GM19043 (cell line): ENCODE results near the gene DCAF6.
"Not testable (repeated sequence)": the region's sequence is repeated elsewhere in the genome, so short reads cannot be mapped to it uniquely, and the experiment has no call there.

Experiments
- ATAC-seq: cut with Tn5 transposase; IDR thresholded peaks from one replicate; pipeline ENCODE4 v1.9.1; 2021; ENCODE audit warnings: low read depth; ENCODE audit not compliant: unreplicated experiment

Gene DCAF6

GRCh38 chr1:168007691-168008090 is 71.2 kb downstream of the DCAF6 start:
- no peak for ATAC-seq

GRCh38 chr1:168008595-168008994 is 72.1 kb downstream of the DCAF6 start:
- ATAC-seq = no peak

DNA sequence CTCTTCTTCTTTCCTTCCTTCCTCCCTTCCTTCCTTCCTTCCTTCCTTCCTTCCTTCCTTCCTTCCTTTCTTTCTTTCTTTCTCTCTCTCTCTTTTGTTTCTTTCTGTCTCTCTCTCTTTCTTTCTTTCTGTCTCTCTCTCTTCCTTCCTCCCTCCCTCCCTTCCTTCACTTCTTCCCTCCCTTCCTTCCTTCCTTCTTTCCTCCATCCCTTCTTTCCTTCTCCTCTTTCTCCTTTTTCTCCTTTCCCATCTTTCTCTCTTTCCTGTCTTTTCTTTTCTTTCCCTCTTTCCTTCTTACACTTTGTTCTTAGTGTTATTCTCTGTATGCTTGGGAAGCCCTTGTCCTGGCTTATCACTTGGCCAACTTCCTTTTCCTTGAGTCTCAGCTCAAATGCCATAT is 72.8 kb downstream of the DCAF6 start:
- ATAC-seq = no peak

DNA sequence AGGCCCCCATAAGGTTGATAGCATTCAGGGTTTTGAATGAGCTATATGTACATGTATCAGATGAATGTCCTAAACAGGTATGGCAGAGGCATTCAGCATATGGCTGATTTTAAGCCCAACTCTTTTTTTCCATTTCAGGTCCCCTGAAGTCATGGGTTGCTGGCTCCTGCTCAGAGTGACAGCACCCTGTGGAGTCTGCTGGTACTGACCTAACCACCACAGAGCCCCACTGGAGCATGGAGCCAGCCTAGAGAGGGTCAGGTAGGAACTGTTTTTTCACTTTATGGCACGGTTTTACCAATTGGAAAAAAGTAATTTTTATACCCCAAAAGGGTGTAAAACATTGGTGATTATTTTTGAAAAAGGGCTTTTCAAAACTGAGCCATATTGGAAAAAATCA is 82.9 kb downstream of the DCAF6 start:
- ATAC-seq = no peak

- ATAC-seq = no peak
Measured at GRCh38 chr1:168031198-168031597, 94.7 kb downstream of the DCAF6 start.

DNA sequence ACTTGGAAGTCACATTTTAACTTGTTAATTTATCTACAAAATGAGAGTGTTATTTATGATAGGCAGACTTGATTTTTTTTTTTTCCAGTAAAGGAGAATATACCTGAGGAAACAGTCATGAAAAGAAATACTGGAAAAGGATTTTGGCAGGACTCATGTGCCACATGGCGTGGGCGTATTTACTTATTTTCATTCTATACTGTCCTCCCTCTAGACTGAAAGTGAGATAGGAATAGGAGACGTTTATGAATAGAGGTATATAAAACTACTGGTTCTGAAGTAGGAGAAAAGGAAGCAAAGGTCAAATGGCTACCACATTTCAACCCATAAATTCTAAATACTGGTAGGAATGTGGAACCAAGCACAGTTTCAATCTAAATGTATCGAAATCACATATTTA is 95.1 kb downstream of the DCAF6 start:
- ATAC-seq = no peak

- ATAC-seq = no peak
Measured at GRCh38 chr1:168032029-168032428, 95.5 kb downstream of the DCAF6 start.

DNA sequence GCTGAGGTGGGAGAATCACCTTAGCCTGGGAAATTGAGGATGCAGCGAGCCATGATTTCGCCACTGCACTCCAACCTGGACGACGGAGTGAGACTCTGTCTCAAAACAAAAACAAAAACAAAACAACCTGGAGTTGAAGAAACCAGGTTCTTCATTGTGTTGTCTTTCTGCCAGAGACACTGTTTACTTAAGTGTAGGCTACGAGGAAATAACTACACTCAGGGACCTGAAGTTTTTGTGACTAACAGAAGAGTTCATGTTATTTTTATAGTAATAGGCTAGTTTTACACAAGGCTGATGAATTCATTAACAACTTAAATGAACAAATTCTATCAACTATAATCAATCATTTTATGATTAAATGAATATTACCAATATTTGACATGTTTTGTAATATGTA is 98.9 kb downstream of the DCAF6 start:
- ATAC-seq = no peak

DNA sequence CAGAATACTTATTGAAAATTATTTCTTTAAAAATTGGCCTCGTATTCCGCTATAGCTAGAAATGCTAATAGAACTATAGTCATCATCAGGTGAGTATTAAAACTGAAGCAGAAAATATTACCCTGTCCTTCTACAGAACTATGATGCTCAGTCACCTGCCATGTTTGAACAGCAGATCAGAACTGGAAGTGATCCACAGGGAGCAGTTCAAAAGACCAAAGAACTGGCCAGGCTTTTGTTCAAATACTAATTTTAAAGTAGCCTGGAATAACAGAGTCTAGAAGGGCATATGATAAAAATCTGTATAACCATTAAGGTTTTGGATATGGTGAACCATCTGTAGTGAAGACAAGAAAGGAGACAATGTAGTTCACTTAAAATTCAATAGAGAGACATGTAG is 105.9 kb downstream of the DCAF6 start:
- no peak for ATAC-seq

GRCh38 chr1:168045311-168045710 is 108.8 kb downstream of the DCAF6 start:
- no peak for ATAC-seq

DNA sequence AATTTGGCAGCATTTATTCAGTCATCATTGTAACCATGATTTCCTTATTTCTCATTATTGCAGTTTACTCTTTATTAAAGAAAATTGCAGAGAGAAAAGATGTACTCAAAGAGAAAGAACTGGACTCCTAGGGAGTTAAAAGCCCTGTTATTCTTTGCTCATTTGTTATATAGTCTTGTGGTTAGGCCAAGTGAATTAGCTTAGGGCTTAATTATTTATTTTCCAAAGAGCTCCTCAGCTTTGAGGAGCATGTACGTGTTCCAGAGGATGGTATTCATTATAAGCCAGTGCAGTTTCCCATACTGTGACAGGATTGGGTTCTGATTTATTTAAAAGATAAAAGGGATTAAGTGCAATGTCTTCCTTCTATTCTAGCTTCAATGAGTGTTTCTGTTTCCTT is 113.8 kb downstream of the DCAF6 start:
- ATAC-seq = no peak

GRCh38 chr1:168050880-168051279 is 114.4 kb downstream of the DCAF6 start:
- no peak for ATAC-seq

GRCh38 chr1:168053681-168054080 is 117.2 kb downstream of the DCAF6 start:
- no peak for ATAC-seq

DNA sequence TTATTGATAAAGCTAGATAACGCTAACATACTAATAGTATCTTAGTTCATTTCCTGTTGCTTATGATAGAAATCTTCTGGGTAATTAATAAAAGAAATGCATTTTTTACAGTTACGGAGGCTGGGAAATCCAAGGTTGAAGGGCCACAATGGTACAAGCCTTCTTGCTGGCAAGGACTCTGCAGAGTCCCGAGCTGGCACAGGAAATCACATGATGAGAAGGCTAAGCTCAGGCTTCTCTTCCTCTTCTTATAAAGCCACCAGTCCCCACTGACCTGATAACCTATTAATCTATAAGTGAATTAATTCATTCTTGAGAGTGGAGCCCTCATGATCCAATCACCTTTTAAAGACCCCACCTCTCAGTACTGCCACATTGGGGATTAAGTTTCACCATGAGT is 117.6 kb downstream of the DCAF6 start:
- no peak for ATAC-seq

DNA sequence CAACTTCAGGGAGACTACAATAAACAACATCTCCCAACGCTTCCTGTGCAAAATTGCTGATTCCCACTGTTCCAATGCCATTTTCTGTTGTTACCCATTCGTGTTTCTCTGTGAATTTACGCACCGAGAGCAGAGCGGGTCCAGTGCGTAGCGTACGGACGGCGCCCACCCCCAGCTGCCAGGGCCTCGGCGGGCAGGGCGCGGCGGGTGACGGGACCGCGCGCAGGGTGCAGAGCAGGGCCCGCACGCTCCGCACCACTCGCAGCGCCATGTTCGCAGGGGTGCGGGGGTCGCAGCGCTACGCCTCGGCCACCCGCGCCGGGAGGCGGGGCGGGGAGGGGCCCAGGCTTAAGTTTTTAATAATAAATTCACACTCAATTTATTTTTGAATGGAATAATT is 119.7 kb downstream of the DCAF6 start:
- ATAC-seq = not testable (repeated sequence)

- ATAC-seq = no peak
Measured at GRCh38 chr1:168057355-168057754, 120.9 kb downstream of the DCAF6 start.

DNA sequence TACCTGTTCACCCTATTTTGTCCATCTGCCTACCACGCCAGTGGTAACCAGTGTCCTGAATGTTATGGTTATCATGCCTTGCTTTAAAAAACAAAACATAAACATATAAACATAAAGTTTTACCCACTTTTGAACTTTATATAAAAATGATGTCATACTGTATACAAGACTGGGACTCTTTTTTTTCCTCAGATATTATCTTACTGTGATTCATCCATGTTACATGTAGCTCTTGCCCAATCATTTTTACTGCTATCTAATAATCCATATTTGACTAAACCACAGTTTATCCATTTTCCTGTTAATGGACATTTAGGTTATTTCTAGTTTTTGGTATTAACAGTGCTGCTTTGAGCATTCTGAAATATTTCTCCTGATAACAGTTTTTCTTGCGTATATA is 121.4 kb downstream of the DCAF6 start:
- ATAC-seq = no peak

DNA sequence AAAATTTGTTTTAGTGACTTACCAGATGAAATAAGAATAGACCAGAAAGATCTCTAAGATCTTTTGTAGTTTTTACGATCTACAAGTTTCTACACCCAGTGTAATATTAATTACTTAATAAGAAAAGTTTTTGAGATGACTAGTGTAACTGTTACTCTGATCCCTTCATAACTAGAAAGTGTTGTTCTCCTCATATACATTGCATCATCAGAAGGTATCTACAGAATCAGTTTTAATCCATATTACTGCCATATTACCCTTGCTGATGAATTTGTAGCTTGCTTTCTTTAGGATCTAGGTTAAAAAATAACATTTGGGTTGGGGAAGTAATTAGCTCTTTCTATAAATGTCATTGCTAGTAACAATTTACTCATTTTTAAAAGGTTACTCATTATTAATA is 127.7 kb downstream of the DCAF6 start:
- ATAC-seq = no peak

DNA sequence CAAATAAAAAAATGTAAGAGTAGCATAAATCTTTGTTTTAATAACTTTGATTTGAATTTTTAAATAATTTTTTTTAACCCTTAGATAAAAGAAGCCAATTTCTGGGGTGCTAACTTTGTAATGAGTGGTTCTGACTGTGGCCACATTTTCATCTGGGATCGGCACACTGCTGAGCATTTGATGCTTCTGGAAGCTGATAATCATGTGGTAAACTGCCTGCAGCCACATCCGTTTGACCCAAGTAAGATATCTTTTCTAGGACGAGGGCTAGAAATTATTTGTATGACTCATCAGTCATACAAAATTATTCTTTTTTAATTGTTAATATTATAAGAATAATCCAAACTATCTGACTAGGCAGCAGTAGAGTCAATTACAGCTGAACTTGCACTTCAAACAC is 129.0 kb downstream of the DCAF6 start:
- no peak for ATAC-seq

DNA sequence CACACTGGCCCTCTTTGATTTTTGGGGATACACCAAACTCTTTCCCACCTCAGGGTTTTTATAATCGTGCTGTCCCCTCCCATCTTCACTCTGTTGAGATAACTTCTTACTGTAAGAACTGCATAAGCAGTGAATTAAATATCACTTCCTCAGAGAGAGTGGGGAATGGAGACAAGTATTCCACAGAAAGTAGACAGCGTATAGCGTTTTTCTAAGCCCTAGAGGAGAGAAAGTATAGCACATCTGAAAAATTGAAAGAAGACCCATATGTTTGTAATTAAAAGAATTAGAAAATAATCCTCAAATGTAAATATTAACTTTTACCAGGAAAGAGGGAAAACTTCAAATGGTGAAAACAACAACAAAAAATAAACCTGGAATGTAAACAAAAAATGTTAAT is 132.9 kb downstream of the DCAF6 start:
- ATAC-seq = no peak

GRCh38 chr1:168079761-168080160 is 143.3 kb downstream of the DCAF6 start:
- ATAC-seq = no peak

DNA sequence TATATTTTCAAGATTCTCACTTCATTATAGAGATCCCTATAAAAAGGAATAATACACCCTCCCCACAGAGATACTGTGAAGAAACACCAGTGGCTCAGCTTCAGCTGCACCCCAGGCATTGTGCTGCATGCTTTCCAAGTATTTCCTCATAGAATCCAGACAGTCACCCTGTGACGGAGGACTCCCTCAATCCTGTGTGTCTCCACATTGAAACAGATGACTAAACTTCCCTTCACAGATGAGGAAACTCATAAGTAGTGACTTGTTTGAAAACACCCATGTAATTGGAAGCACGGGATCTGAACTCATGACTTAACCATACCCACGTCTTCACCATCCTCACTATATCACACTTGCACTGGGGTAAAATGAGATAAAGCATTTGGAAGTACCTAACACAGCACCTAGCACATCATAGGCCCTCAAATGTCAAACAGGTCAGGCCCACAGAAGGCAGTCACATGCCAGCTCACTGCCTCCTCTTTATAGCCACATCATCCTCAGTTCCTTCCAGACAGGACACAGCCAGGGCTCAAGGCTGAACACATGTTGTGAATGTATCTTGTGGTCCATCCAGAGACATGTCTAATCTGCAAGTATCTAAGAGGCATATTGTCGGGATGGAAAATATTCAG is 145.0 kb downstream of the DCAF6 start:
- ATAC-seq = no peak
